Jurkat, Clone E6-1 (cell line): ENCODE measurements around the gene IRX6.

Experiments used
- DNase-seq: peaks from one replicate; pipeline ENCODE4 v3.0.0-alpha.2; 2011; ENCODE audit warnings: low read depth, low spot score
- H3K4me3 ChIP-seq: 2 replicates; pipeline ENCODE4 v1.5.1; 2011; ENCODE audit warnings: mild to moderate bottlenecking, low read length, control low read depth, moderate library complexity

Gene IRX6

DNA sequence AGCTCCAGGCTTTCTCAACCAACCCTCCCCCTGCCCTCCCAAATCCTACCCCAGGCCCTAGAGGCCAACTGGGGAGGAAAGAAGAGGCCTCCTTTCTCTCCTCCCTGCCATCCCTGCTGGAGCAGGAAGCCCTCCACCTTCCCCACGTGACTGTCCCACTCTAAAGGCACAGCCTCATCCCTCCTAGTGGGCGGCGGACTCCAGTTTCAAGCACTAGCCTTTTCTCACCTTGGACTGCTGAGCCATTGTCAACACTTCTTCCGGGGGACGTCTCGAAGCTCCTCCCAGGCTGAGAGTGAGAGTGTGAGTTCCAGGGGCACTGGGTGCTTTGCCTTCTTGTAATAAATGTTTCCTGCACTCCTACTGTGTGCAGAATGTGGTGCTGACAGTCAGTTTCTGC is 21.4 kb upstream of the IRX6 start:
- DNase-seq: no peak
- H3K4me3 ChIP-seq: no peak overlapping the region

DNA sequence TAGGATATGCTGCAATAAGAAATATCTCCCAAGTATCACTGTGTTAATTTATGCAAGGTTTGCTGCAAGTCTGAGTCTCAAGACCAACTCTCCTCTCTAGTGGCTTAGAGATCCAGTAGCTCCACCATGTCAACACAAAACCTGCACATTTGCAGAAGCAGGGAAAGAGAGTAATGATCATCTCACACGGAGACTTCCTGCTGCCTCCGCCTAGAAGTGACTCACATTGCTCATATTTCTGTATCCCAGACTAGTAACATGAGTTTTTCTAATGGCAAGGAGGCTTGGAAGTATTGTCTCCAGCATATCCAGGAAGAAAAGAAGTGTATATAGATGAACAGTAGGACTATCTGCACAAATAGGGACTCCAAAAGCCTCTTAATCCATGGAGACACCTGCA is 15.0 kb upstream of the IRX6 start:
- no peak for DNase-seq

DNA sequence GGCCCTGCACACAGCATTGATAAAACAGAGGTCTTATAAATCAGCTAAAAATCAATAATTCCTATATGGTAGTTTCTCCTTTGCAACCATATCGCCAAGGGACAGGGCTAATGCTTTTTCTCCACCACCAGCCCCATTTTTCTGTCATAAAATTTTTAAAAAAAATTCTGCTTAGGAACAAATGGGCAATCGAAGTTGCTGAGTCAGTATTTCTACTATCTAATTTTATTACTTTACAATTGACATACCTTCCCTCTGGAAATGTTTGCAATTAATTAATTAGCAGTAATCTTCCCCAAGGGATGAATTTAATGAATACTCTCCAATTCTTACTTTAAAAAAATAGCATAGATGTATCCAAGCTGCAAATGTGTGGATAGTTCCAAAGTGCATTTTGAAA is 1.7 kb upstream of the IRX6 start:
- H3K4me3 ChIP-seq: no peak overlapping the region
- no peak for DNase-seq

More for the DNA sequence above, 15.0 kb upstream of the IRX6 start:
- H3K4me3 ChIP-seq: no peak overlapping the region

DNA sequence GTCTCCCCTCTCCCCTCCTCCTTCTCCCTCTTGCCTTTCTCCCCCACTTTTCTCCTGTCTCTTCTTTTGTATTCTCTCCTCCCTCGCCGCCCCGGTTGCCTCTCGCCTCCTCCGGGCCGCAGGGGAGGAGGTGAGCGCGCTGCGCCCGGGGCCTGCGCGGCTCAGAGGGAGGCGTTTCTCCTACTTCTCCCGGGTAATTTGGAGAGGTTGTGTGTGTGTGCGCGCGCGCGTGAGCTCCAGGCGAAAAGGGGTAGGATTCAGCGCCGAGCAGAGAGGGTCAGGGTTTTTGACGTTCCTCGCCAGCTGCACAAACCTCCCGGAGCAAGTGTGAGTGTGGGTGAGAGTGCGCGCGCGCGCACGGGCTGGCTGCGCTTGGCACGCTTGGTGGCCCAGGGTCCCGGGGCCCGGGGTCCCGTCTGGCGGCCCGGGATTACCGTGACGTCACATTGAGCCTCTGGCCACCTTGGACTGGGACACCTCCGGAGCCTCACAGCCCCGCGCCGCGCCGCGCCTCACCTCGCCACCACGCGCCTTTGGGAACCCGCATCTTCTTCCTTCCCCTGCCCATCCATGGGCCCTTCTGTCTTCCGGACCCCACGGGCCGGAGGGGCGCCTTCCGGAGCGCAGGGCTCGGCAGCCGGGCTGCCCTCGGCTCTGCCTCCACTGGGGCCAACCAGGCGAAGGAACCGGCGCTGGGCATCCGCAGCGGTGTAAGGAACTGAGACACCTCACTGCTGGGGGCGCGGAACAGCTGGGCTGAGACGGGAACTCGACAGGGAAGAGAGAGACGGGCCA is 479 bp downstream of the IRX6 start:
- no peak overlapping the region for H3K4me3 ChIP-seq
- no peak for DNase-seq

DNA sequence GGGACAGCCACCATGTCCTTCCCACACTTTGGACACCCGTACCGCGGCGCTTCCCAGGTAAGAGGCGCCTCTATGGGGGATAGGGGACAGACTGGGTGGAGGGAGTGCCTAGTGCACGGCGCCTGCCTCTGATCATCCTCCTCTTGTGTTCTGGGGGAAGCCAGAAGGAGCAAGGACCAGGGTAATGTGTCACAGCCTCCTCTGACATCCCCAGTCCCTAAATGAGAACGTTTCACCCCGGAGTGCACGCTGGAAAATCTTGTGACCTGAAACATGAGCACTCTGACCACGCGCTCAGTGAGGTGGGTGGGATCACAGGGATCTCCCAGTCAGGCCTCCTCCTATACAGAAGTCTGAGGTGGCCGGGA is 1.1 kb downstream of the IRX6 start:
- no peak overlapping the region for H3K4me3 ChIP-seq
- no peak for DNase-seq

DNA sequence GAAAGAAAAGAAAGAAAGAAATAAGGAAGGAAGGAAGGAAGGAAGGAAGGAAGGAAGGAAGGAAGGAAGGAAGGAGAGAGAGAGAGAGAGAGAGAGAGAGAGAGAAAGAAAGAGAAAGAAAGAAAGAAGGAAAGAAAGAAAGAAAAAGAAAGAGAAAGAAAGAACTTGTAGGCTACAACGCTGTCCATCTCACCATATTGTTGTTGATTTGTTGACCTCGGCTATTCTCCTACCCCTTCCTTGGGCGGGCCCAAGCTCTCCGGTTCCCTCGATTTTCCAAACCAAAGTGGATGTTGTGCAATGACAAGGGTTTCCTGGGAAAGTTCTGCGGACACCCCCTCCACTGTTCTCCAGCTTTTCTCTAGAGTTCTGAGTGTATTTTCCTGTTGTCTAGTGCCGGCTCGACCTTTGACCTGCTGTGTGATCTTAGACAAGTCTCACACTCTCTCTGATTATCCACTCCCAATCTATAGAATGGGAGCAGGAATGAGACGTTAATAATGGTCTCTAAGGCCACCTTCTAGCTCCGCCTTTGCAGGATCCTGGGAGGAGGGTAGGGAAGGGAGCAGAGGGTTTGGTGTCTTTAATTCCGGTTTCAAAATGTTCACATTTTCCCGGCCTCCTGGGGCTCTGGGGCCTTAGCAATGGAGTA is 1.6 kb downstream of the IRX6 start:
- H3K4me3 ChIP-seq: no peak overlapping the region
- DNase-seq: no peak

DNA sequence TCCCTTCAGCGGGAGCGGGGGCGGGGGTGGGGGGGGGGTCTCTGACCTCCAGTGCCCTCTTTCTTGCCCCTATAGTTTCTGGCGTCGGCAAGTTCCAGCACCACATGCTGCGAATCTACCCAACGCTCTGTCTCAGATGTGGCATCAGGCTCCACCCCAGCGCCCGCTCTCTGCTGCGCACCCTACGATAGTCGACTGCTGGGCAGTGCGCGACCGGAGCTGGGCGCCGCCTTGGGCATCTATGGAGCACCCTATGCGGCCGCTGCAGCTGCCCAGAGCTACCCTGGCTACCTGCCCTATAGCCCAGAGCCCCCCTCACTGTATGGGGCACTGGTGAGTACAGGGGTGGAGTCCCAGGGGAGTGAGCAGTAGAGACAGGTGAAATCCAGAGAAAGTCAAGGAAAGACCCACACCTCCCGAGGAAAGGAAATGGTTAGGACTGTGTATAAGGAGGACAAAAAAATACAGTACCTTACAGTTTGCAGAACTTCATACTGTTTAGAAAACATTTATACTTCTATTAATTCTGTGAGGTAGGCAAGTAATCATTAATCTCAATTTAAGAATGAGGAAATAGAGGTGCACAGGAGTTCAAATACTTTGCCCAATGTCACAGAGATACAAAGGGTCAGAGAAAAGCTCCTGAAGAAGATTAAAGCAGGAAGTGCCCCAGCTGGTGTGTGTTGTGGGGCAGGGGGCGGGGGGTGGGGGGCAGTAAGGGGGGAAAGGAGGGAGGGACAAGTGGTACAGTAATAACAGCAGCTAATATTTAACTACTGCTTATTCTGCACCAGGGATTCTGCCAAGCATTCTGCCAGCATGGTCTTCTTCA is 2.5 kb downstream of the IRX6 start:
- no peak overlapping the region for H3K4me3 ChIP-seq
- DNase-seq: no peak

DNA sequence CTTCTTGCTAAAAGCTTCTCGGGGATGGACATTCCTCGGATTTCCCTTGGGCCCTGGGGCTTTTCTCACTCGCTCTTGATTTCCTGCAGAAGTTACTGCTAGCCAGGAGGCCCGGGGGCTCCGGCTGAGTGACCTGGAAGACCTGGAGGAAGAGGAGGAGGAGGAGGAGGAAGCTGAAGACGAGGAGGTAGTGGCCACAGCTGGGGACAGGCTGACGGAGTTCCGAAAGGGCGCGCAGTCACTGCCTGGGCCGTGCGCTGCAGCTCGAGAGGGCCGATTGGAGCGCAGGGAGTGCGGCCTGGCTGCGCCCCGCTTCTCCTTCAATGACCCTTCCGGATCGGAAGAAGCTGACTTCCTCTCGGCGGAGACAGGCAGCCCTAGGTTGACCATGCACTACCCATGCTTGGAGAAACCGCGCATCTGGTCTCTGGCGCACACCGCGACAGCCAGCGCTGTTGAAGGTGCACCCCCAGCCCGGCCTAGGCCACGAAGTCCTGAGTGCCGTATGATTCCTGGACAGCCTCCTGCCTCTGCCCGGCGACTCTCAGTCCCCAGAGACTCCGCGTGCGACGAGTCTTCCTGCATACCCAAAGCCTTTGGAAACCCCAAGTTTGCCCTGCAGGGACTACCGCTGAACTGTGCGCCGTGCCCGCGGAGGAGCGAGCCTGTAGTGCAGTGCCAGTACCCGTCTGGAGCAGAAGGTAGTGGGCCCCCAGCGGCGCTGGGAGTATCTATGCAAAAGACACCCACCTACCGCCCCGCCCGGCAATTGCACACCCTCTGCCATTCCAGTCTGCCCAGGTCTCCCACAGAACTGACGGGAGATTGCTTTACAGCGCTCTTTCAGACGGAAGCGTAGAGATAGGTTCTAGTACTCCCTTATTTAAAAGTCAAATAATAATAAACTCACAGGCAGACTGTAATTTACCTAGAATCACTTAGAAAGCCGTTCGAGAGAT is 4.9 kb downstream of the IRX6 start:
- H3K4me3 ChIP-seq: no peak overlapping the region
- no peak for DNase-seq

DNA sequence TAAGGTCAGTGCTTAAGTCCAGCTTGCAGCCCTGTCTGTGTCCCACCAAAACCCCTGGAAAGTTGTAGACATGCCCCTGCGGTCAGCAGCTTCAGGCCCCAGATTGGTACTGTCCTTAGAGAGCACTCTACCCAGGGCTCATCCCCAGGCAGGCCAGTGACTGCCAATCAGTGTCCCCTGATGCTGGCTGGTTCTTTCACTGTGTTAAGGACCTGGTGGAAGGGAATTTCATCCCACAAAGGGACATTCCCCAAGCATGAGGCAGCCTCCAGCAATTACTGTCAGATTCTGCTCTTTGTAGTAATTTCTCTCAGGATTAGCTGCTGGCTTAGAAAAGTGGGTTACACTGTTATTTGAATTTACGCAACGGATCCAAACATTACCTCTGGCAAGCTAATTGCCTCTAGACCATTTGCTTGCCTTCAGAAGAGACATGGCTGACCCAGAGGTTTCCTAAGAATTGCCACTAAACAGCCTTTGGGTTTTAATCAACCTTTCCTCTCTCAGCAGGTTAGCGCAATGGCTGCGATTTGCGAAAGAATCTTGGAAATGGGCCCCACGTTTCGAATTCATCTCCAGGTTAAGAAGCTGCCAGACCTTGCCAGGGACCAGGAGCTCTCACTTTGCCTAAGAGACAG is 5.9 kb downstream of the IRX6 start:
- no peak overlapping the region for H3K4me3 ChIP-seq
- DNase-seq: no peak

DNA sequence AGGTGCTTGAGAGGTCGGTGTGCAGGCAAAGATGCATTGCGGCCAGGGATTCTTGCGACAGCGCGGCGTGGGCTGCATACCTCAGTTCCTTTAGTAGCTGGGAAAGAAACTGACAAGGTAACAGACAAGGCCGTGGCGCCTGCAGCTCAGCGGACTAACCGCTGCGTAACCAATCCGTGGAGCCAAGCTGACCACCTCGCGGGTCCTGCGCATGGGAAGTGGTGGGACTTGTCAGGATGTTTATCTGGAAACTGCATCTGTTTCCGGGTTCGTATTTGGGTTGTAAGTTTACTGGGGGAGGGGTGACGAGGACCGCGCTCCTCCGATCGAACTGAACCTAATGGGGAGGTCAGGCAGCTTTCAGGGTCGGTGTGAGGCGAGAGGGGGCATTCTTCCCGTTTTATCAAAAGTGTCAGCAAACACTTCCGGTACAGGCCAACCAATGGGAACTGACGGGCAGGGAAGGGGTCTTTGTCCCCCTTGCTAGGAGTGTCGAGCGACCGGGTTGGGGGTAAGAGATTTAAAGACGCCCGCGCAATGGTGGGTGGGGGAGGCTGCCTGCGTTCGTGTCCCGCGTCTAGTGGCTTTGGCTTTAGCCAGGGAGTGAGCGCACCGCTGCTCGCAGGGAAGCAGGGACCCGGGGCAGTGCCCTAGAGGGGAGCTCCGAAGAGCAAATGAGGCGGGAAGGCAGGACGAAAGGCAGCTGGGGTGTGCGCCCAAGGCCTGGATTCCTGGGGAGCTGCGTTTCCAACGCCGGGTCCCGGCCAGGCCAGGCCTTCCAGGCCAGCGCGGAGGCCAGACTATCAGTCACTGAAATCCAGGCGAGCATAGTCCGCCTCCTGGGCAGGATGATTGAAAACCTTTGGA is 7.0 kb downstream of the IRX6 start:
- no peak for DNase-seq
- no peak overlapping the region for H3K4me3 ChIP-seq

DNA sequence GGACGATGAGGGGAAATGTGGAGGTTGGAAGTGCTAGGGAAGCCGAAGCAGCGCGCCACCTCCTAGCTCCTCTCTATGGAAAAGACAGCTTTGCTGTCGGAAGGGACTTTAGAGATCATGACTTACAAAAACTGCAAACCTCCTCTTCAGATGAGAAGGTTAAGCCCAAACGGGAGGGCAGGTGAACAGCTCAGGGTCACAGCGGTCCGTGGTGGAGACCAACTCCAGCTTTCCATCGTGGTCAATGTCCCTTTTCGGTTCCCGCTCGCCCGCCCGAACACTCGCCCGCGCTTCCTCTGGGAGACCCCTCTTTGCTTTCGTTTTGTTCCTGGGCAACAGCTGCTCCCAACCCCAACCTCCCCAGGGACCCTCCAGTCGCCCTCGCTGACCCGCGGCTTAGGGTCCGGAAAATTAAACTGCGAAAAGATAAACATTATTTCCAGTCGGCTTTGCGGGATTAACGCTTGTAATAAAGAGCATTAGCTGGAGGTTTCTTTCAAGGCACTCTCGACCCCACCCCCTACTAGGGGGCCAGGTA is 7.7 kb downstream of the IRX6 start:
- DNase-seq: no peak
- H3K4me3 ChIP-seq: no peak overlapping the region

DNA sequence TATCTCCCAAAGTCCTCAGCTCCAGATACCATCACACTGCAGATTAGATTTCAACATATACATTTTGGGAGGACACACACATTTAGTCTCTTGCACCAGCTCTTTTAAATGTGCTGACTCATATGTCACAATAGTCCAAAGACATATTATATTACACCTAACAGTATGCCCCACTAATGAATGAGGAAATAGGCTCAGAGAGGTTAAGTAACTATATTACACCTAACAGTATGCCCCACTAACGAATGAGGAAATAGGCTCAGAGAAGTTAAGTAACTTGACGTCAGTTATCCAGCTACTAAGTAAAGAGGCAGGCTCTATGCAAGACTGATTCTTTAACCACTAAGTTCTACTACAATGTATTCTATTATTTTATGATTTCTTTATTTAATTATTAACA is 9.7 kb downstream of the IRX6 start:
- H3K4me3 ChIP-seq: no peak overlapping the region
- DNase-seq: no peak

DNA sequence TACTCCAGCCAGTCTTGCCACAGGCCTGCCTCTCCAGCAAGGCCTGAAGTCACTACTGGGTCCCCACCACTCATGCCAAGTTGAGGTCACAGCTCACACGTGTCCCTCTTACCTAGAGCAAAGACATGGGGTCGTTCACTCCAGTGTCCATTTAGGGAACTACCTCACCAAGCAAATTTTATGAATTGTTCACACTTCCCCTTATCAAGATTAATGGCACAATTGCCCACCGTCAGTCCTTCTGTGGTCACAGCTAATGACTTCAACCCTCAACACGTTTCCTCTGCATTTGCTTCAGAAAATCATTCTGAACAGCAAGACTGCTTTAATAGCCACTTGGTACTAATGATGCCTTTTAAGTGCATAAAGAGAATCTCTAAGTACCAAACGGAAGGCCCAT is 14.6 kb downstream of the IRX6 start:
- H3K4me3 ChIP-seq: no peak overlapping the region
- DNase-seq: no peak

DNA sequence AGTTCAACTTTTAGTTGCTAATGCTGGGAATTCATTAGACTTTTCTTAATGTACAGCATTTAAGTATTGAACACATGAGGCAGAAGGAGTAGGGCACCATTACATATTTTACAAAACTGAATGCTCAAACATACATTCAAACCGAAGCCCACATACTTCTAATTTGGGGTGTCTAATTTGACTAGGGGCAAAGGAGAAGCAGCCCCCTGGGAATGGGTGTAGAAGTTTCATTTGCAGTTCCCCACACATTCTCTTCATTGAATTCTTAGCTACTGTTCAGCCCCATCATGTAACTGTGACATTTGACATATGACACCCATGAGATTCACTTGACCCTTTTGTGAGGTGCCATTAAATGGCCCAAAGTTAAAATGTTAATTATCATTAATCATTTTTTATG is 16.4 kb downstream of the IRX6 start:
- H3K4me3 ChIP-seq: no peak overlapping the region
- DNase-seq: no peak

DNA sequence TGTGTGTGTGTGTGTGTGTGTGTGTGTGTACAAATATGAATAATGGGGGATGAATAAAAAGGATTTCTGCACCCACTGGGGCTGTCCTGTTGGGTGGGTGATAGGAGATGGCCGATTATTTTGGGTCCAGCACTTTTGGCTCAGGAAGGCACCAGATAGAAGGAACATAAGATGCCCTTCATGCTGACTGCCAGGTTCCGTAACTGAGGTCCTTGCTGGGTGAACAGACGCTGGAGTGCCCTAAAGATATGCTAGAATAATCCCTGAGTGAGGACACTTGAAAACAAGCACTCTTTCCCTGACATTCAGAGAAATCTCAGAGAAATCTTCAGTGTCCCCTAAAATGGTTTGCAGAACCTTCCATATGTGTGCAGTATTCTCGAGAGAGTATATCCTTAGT is 17.7 kb downstream of the IRX6 start:
- DNase-seq: no peak
- H3K4me3 ChIP-seq: no peak overlapping the region

DNA sequence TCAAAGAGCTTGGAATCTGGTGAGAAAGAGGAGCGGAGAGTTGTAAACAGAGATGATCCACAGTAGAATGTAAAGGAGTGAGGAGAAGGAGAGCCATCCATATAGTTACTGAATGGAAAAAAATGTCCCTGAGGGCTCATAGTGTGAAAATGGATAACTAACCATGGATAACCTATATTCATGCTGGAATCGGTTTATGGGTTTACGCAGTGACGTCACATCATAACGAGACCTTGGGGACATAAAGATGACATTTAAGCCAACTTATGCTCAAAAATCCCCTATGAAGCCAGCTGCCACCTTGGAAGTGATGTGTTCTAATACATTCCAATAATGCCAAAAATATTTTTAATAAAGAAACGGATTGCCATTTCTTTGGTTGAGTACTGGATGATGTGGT is 22.5 kb downstream of the IRX6 start:
- DNase-seq: no peak
- H3K4me3 ChIP-seq: no peak overlapping the region

DNA sequence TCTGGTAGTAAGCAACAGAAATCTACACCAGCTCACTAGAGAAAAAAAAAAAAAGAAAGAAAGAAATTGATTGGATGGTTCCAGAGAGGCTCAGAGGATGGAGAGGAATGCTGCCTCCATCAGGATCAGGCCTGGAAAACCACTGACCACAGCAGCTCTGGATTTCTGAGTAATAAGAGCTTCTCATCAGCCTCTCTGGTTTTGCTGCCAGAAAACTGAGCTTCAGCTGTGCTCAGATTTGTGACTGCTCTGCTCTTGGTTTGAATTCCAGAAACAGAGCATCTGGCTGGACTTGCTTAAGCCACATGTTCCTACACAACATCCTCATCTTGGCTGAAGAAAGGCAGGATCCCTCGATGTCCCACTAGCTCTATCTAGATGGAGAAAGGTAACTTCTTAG is 25.9 kb downstream of the IRX6 start:
- H3K4me3 ChIP-seq: no peak overlapping the region
- no peak for DNase-seq

DNA sequence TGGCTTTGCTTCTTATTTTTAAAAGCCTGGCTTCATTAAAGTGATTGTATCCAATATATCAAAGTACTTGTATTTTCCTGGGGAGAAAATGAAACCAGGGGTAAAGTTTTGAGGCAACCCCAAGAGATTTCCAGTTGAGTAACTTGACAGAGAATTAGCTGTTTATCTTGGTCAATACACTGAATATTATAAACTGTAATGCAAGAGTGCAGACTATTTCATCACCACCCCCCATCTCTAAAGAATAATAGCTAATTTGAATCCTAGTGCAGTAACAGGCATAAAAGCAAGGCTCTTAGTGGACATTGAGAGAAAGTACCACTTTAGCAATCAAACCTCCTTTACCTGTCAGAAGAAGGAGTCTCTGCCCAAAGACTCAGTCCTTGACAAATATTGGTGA is 27.0 kb downstream of the IRX6 start:
- DNase-seq: no peak

More for the DNA sequence above, 27.0 kb downstream of the IRX6 start:
- H3K4me3 ChIP-seq: no peak overlapping the region
